ENCODE results near the gene TM7SF2.

The TM7SF2 gene

DNA sequence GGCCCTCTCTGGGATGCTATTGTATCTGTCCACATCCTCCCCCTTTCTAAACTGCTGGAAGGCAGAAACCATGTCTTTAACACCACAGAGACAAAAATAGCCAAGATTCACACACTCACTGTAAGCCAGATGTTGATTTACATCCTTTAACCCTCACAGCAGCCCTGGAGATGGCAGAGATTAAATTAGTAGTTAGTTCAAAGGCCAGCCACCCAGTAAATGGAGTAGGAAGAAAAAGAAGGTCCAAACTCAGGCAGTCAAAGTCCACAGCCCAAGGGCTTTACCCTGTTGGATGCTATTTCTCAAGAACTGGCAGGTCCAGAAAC lies 8.0 kb downstream of the TM7SF2 start:
- Histone ChIP-seq H3K4me1 (ENCODE audit: insufficient read depth, poor library complexity, severe bottlenecking) (peaks cover 13% of the 10 kb centered on the region), H3K4me3 (ENCODE audit: severe bottlenecking) (no peak overlapping the region), H3K9me3 (ENCODE audit: severe bottlenecking) (no peaks in the 10 kb centered on the region), H3K36me3 (ENCODE audit: low read depth) (peaks cover 66% of the 10 kb centered on the region), H3K27ac (ENCODE audit: poor library complexity, severe bottlenecking) (no peak overlapping the region), H3K27me3 (ENCODE audit: insufficient read depth, poor library complexity, severe bottlenecking) (no peaks in the 10 kb centered on the region)
- TF ChIP-seq CTCF (IDR thresholded peaks at IDR 0.05; ENCODE audit: poor library complexity, severe bottlenecking): no peak
- ATAC-seq (ENCODE audit: low read depth) (no peak), DNase-seq (ENCODE audit: low spot score) (no peak)

DNA sequence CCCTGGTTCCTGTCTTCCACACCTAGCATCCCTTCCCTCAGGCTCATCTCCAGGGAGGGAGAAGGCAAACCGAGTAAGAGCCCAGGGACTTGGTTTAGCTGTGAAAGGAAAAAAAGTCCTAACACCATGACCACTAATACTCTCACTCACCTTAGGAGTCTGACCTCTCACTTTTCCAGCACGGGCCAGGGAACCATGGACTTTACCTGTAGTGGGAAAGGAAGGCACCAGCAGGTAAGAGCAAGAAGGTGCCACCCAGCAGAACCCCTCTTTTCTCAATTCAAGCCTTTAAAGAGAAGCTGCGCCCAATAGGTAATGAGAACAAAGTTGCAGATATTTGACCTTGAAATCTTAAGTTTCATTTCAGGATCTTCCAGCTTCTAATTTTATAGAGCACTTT lies 9.2 kb downstream of the TM7SF2 start:
- no peak for ATAC-seq (ENCODE audit: low read depth)
- H3K9me3 ChIP-seq (ENCODE audit: severe bottlenecking): no peaks in the 10 kb centered on the region
- peaks cover 13% of the 10 kb centered on the region for H3K4me1 ChIP-seq (ENCODE audit: insufficient read depth, poor library complexity, severe bottlenecking)
- no peak for TF ChIP-seq CTCF (IDR thresholded peaks at IDR 0.05; ENCODE audit: poor library complexity, severe bottlenecking)
- H3K27ac ChIP-seq (ENCODE audit: poor library complexity, severe bottlenecking): peak overlapping the region; percentile 66
- no peak for DNase-seq (ENCODE audit: low spot score)
- peak overlapping the region; percentile 80 for H3K4me3 ChIP-seq (ENCODE audit: severe bottlenecking)
- H3K36me3 ChIP-seq (ENCODE audit: low read depth): peaks cover 73% of the 10 kb centered on the region
- no peaks in the 10 kb centered on the region for H3K27me3 ChIP-seq (ENCODE audit: insufficient read depth, poor library complexity, severe bottlenecking)

DNA sequence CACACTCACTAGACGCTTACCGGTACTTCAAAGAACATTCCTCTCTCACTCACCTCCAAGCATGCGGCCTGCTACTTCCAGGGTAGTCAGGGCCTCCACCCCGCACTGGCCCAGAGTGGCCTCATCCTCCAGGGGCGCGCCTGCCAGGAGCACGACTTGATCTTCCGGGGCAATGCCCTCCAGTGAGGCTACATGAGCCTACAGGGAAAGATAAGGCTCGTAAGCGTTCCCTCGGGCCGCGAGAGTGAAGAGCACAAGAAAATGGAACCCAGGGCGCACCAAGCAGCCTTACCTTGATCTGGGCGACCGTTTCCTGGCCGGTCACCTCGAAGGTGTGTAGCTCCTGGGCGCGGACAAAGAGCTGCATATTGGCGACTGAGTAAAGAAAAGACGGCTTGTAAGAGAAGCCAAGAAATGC lies 9.8 kb downstream of the TM7SF2 start:
- ATAC-seq (ENCODE audit: low read depth): no peak
- peaks cover 73% of the 10 kb centered on the region for H3K36me3 ChIP-seq (ENCODE audit: low read depth)
- no peaks in the 10 kb centered on the region for H3K9me3 ChIP-seq (ENCODE audit: severe bottlenecking)
- H3K4me1 ChIP-seq (ENCODE audit: insufficient read depth, poor library complexity, severe bottlenecking): peaks cover 9% of the 10 kb centered on the region
- no peak for DNase-seq (ENCODE audit: low spot score)
- H3K4me3 ChIP-seq (ENCODE audit: severe bottlenecking): peak overlapping the region; percentile 80
- no peak for TF ChIP-seq CTCF (IDR thresholded peaks at IDR 0.05; ENCODE audit: poor library complexity, severe bottlenecking)
- no peaks in the 10 kb centered on the region for H3K27me3 ChIP-seq (ENCODE audit: insufficient read depth, poor library complexity, severe bottlenecking)
- H3K27ac ChIP-seq (ENCODE audit: poor library complexity, severe bottlenecking): peak overlapping the region; percentile 66

DNA sequence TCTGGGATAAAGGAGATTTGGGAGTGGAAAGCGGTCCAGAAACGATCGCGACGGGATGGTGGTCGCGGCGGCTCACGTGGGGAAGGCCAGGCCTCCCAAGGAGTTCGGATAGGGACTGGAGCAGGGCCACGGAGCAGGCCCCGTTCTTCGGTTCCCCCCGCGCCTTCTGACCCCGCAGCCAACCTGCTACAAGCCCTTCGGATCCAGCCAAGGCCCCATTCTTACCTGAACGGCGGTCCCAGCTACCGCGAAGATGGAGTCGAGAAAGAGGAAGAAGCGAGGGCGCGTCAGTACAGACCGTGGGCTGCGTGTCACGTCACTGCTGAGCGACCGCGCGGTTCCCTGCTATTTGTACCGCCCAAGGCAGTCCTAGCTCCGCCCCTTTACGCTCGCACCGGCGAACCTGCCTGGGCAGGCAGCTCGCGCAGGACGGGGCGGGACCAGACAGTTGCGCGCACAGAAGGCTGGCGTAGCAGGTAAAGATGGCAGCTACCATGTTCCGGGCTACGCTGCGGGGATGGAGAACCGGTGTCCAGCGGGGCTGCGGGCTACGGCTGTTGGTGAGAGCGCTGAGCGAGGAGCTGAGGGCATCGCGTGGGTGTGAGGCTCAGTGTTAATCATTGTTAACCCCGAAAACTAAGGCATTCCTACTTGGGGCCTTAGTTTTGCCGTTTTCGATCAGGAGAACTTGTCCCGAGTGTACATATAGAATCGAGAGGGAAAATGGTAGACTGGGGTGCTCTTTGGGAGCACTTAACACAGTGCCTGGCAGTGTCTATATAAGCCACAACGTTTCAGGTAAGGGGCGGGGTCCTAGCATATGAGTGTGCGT lies 10.4 kb downstream of the TM7SF2 start, which contains the start of the genes FAU and MRPL49:
TSS of gene FAU (minus strand) at position 270 of the 832 bp plus-strand sequence. CDS start 321 bp downstream, outside the sequence.
TSS of gene MRPL49 (plus strand) at position 457 of the 832 bp plus-strand sequence. CDS start at position 483, 26 bp downstream.
- Histone ChIP-seq H3K36me3 (ENCODE audit: low read depth) (peaks cover 79% of the 10 kb centered on the region), H3K4me1 (ENCODE audit: insufficient read depth, poor library complexity, severe bottlenecking) (peaks cover 8% of the 10 kb centered on the region), H3K9me3 (ENCODE audit: severe bottlenecking) (no peaks in the 10 kb centered on the region), H3K27me3 (ENCODE audit: insufficient read depth, poor library complexity, severe bottlenecking) (no peaks in the 10 kb centered on the region), H3K4me3 (ENCODE audit: severe bottlenecking) (peak within 1 kb of the TSS; percentile 80), H3K27ac (ENCODE audit: poor library complexity, severe bottlenecking) (peak within 1 kb of the TSS; percentile 66)
- DNase-seq (ENCODE audit: low spot score) (peak; percentile 98), ATAC-seq (ENCODE audit: low read depth) (peak; percentile 81)
- TF ChIP-seq CTCF (IDR thresholded peaks at IDR 0.05; ENCODE audit: poor library complexity, severe bottlenecking): no peak

Data from RWPE2 (cell line).